Upper lobe of right lung (tissue), 1 donor: ENCODE data around the gene KANK3. TPM values are rescaled to one million over a fixed set of nuclear protein-coding genes. Genes with fewer than 3 reads are reported as not detected.
"Not testable (repeated sequence)": the region's sequence is repeated elsewhere in the genome, so short reads cannot be mapped to it uniquely, and the experiment has no call there.

Experiments
- ATAC-seq: fragments of 200-7000 bp; cut with Tn5 transposase; one replicate; pipeline ENCODE4 v1.9.1; 2020; ENCODE audit warnings: mild to moderate bottlenecking, moderate library complexity
- DNase-seq: peaks from one replicate; pipeline ENCODE4 v3.0.0-alpha.2; 2020
- H3K27ac ChIP-seq: fragments of 200-600 bp; one replicate; pipeline ENCODE4 v1.8.0; 2022
- H3K27me3 ChIP-seq: fragments of 200-600 bp; one replicate; pipeline ENCODE4 v1.8.0; 2022; ENCODE audit warnings: mild to moderate bottlenecking
- H3K36me3 ChIP-seq: fragments of 200-600 bp; one replicate; pipeline ENCODE4 v1.8.0; 2022
- H3K4me1 ChIP-seq: fragments of 200-600 bp; one replicate; pipeline ENCODE4 v1.8.0; 2022
- H3K4me3 ChIP-seq: fragments of 200-600 bp; one replicate; pipeline ENCODE4 v1.8.0; 2022; ENCODE audit warnings: mild to moderate bottlenecking
- H3K9me3 ChIP-seq: fragments of 200-600 bp; one replicate; pipeline ENCODE4 v1.8.0; 2022
- intact Hi-C: fragments of 100-400 bp; cut with DNase I; formaldehyde crosslinking; loops from one replicate; pipeline ENCODE4 v1.11.0; 2022
- total RNA-seq: library from RNA; stranded (reverse); fragmentation: NEBNext Ultra II Directional; extraction: Animal tissue kit (Norgen Biotek cat#: 25700); gene quantifications from one replicate; pipeline ENCODE4 v1.2.1, GENCODE V29; 2021
- TF ChIP-seq, protein P1 (sequence below): fragments of 200-600 bp; IDR thresholded peaks from one replicate; pipeline ENCODE4 v1.8.0; 2022; ENCODE audit warnings: antibody characterized with exemption
- donor health status: DM: no; HTN: yes; CAD: no; lungs with severe emphysema.

Gene KANK3
- total RNA-seq, 1 donor from 2014 or later = 54.0 TPM

- Histone ChIP-seq H3K4me3 (peak overlapping the region; percentile 80), H3K36me3 (no peaks in the 10 kb centered on the region), H3K27ac (peak overlapping the region; percentile 97), H3K27me3 (no peaks in the 10 kb centered on the region), H3K9me3 (no peaks in the 10 kb centered on the region), H3K4me1 (peaks cover 13% of the 10 kb centered on the region)
- ATAC-seq (no peak), DNase-seq (no peak)
- intact Hi-C loops = no loop called here
- TF ChIP-seq, protein P1, sequence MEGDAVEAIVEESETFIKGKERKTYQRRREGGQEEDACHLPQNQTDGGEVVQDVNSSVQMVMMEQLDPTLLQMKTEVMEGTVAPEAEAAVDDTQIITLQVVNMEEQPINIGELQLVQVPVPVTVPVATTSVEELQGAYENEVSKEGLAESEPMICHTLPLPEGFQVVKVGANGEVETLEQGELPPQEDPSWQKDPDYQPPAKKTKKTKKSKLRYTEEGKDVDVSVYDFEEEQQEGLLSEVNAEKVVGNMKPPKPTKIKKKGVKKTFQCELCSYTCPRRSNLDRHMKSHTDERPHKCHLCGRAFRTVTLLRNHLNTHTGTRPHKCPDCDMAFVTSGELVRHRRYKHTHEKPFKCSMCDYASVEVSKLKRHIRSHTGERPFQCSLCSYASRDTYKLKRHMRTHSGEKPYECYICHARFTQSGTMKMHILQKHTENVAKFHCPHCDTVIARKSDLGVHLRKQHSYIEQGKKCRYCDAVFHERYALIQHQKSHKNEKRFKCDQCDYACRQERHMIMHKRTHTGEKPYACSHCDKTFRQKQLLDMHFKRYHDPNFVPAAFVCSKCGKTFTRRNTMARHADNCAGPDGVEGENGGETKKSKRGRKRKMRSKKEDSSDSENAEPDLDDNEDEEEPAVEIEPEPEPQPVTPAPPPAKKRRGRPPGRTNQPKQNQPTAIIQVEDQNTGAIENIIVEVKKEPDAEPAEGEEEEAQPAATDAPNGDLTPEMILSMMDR = peak; percentile 2
Observed at GRCh38 chr19:8343483-8343844, 402 bp upstream of the KANK3 start.

GRCh38 chr19:8342316-8342683 is 762 bp downstream of the KANK3 start:
- Histone ChIP-seq H3K36me3 (no peaks in the 10 kb centered on the region), H3K4me3 (peak overlapping the region; percentile 80), H3K4me1 (peaks cover 22% of the 10 kb centered on the region), H3K9me3 (no peaks in the 10 kb centered on the region), H3K27me3 (no peaks in the 10 kb centered on the region), H3K27ac (peak overlapping the region; percentile 97)
- ATAC-seq (no peak), DNase-seq (no peak)
- intact Hi-C loops = no loop called here
- TF ChIP-seq, protein P1 = no peak

DNA sequence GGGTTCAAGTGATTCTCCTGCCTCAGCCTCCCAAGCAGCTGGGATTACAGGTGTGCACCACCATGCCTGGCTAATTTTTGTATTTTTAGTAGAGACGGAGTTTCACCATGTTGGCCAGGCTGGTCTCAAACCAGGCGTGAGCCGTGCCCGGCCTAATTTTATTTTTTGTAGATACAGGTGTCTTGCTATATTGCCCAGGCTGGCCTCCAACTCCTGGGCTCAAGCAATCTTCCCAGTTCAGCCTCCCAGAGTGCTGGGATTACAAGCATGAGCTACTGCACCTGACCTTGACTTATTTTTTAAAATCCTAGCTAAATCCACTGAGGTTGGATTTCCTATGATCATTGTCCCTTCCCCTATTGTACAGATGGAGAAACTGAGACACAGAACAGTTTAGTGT is 1.6 kb downstream of the KANK3 start:
- Histone ChIP-seq H3K27ac (peak overlapping the region; percentile 97), H3K4me1 (peaks cover 22% of the 10 kb centered on the region), H3K4me3 (peak overlapping the region; percentile 80)
- H3K9me3 ChIP-seq, H3K36me3 ChIP-seq, H3K27me3 ChIP-seq, DNase-seq, ATAC-seq, intact Hi-C loops: not testable (repeated sequence)

GRCh38 chr19:8340341-8341096 is 2.5 kb downstream of the KANK3 start:
- TF ChIP-seq, protein P1 = peak; percentile 31
- H3K36me3 ChIP-seq = no peaks in the 10 kb centered on the region
- no peaks in the 10 kb centered on the region for H3K9me3 ChIP-seq
- intact Hi-C loops = no loop called here
- H3K27ac ChIP-seq = peak overlapping the region; percentile 97
- ATAC-seq = peak; percentile 37
- peaks cover 22% of the 10 kb centered on the region for H3K4me1 ChIP-seq
- peak; percentile 81 for DNase-seq
- peak overlapping the region; percentile 28 for H3K4me3 ChIP-seq
- H3K27me3 ChIP-seq = no peaks in the 10 kb centered on the region

DNA sequence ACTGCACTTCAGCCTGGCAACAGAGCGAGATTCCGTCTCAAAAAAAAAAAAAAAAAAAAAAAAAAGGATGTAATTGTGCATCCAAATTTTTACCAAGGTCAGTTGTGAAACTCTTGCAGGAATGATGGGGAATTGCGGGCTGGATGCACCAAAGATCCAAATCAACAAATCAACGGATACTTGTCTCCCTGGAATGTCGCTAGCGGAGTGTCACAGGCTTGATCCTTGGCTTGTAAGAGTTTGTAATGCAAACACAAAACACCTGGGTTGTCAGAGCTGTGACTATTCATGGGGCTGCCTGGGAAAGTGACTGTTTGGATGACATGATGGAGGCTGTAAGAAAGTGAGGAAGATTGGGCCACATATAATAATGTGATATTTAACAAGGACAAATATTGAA is 4.2 kb downstream of the KANK3 start:
- DNase-seq = no peak
- intact Hi-C loops = no loop called here
- H3K4me3 ChIP-seq = no peak overlapping the region
- H3K27me3 ChIP-seq = peaks cover 9% of the 10 kb centered on the region
- no peaks in the 10 kb centered on the region for H3K9me3 ChIP-seq
- peaks cover 31% of the 10 kb centered on the region for H3K4me1 ChIP-seq
- H3K27ac ChIP-seq = no peak overlapping the region
- no peak for ATAC-seq
- no peaks in the 10 kb centered on the region for H3K36me3 ChIP-seq
- TF ChIP-seq, protein P1 = no peak

GRCh38 chr19:8337728-8338127 is 5.3 kb downstream of the KANK3 start:
- H3K27me3 ChIP-seq = peaks cover 18% of the 10 kb centered on the region
- peaks cover 33% of the 10 kb centered on the region for H3K4me1 ChIP-seq
- DNase-seq (no peak), ATAC-seq (no peak)
- peaks cover 9% of the 10 kb centered on the region for H3K36me3 ChIP-seq
- H3K4me3 ChIP-seq = no peak overlapping the region
- H3K27ac ChIP-seq = no peak overlapping the region
- TF ChIP-seq, protein P1 = no peak
- no peaks in the 10 kb centered on the region for H3K9me3 ChIP-seq
- intact Hi-C loops = no loop called here
